ENCODE measurements around the gene SELENOS. TPM values are rescaled to one million over a fixed set of nuclear protein-coding genes. Genes with fewer than 3 reads are reported as not detected.

The SELENOS gene, protein sequence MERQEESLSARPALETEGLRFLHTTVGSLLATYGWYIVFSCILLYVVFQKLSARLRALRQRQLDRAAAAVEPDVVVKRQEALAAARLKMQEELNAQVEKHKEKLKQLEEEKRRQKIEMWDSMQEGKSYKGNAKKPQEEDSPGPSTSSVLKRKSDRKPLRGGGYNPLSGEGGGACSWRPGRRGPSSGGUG
- 10 to 100 TPM; 43.0 to 45.7 TPM for total RNA-seq

DNA sequence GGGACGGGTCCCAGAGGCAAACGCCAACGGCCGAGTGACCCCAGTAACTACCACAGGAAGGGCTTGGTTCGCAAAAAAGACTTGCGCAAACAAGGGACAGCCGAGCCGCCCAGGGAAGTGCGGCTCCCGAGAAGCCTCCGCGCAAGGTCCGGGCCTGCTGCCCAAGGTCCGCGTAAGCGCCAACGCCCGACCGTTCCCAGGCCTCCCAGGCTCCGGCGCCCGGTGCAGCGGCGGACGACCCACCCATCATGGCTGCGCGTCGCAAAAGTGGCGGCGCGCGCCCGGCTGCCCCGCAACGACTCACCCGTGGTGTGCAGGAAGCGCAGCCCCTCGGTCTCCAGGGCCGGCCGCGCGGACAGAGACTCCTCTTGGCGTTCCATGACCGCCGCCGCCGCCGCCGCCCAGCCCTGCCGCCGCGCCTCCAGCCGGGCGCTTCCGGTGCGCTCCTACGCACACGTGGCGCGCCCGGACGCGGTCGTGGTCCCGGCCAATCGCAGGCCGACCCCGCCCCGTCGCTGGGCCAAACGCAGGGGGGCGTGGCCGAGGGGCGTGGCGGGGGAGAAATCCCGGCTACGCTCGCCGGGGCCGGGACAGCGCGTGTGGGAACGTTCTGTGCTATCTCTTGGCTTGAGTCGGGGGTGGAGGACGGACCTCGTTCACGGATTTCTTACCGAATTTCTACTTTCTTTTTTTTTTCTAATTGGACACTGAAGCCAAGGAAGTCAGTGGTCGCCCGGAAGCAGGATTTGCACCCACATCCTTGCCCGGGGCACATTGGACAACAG, at the start of gene SELENOS:
Gene SELENOS (minus strand): TSS at position 448 of the 785 bp plus-strand sequence. CDS start 68 bp downstream, at position 380.
- Mint-ChIP-seq H3K4me1 (peaks cover 36% of the 10 kb centered on the region), H3K9me3 (no peaks in the 10 kb centered on the region), H3K4me3 (peak within 1 kb of the TSS; percentile 96), H3K36me3 (ENCODE audit: low read depth) (peaks cover 62% of the 10 kb centered on the region), H3K27ac (peak within 1 kb of the TSS; percentile 86), H3K27me3 (no peaks in the 10 kb centered on the region)
- ChIA-PET CTCF (interaction anchor here (1.1 to 4.6 kb wide), 7 partner anchors 11 to 365 kb away, joined by 3 to 40 read pairs (median 4); no protein-coding TSS in a partner anchor), POLR2A (interaction anchor here (1.1 to 3.8 kb wide), 6 partner anchors 11 to 22 kb away, joined by 4 to 43 read pairs (median 6); partner anchors contain the start of gene SNRPA1)
- peak; percentile 91 for DNase-seq

DNA sequence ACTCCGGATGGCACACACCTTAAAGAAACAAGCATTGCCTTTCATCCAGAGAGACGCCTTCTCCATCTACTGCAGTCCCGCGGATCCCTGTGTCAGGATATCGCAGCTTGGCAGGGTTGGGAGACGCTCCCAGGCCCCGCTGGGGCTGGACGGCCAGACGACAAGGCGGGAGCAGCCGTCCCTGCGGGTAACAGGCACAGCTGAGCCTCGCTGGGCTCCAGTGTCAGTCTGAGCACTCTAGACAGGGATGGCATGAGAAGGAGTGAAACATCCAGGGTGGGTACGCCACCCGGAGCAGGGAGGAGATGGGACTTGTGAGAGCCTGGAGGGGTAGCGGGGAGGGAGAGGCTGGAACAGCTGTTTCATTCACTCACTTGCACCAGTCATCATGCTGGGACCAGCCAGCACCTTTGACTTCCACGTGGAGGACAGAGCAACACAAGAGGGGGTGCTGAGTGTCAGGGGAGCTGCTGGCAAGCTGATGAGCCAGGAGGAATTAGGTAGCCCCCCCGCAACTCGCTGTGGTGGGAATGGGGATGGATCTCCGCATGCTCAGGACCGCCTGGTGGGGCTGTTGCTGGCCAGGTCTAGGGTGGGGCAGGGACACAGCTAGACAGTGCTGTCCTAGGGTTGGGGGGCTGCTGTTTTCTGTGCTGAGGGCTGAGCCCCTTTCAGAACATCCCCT, 49.3 kb upstream of the SELENOS start:
- no peaks in the 10 kb centered on the region for H3K9me3 Mint-ChIP-seq
- peaks cover 3% of the 10 kb centered on the region for H3K27me3 Mint-ChIP-seq
- no peak overlapping the region for H3K4me3 Mint-ChIP-seq
- no peaks in the 10 kb centered on the region for H3K36me3 Mint-ChIP-seq (ENCODE audit: low read depth)
- H3K27ac Mint-ChIP-seq, result no peak overlapping the region
- CTCF ChIA-PET, result no interaction called here
- POLR2A ChIA-PET, result no interaction called here
- H3K4me1 Mint-ChIP-seq, result no peaks in the 10 kb centered on the region
- DNase-seq, result no peak

DNA sequence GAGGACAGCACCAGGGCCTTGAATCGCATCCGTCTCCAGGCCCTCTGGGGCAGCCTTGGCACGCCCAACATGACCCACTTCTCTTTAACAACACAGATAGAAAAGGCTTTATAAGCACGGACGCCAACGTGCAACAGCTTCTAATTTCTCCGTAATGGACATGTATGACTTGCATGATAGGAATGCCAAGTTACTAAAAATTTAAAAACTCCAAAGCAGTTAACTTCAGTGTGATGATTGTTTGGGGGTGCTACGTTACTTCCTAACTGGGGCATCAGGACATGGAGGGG, 48.7 kb upstream of the SELENOS start:
- peaks cover 3% of the 10 kb centered on the region for H3K27me3 Mint-ChIP-seq
- H3K36me3 Mint-ChIP-seq (ENCODE audit: low read depth), result no peaks in the 10 kb centered on the region
- no peak for DNase-seq
- peaks cover 4% of the 10 kb centered on the region for H3K4me1 Mint-ChIP-seq
- H3K9me3 Mint-ChIP-seq, result no peaks in the 10 kb centered on the region
- no peak overlapping the region for H3K4me3 Mint-ChIP-seq
- H3K27ac Mint-ChIP-seq, result no peak overlapping the region
- ChIA-PET CTCF (no interaction called here), POLR2A (interaction anchor here (1.5 kb wide), 1 partner anchor 31 kb away, joined by 5 read pairs; the partner anchor contains the start of gene SNRPA1)

DNA sequence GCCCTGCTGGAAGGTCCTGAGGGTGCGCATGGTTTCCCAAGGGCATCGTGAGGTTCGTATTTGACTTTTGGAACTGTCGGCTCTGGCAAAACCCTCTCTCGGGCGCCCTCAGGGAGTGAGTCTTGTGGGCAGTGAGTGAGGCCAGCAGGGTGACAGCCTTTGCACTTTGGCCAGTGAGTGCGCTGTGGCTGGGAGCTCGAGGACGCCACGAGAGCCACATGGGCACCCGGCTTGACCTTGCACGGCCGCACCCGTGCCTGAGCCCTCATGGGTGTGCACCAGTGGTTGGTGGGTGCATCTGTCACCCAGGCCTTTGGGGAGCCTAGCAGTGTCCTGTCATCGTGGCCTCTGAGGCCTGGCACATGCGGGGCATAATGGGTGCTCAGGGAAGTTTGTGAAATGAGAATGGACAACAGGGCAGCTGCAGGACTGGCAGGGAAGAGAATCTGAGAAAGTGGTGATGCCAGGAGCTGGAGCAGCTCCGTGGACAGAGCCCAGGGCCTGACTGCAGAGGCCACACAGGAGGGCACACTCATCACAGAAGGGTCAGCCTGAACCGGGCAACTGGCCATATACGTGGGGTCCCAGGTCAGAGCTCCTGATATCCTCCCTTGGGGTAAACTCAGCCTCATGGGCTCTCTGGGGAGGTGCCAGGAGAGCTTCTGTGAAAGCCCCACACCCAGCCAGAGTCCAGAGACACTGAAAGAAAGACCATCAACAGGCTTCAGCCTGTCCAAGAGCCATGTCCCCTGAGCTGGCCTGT, 48.2 kb upstream of the SELENOS start:
- ChIA-PET CTCF (no interaction called here), POLR2A (interaction anchor here (1.5 kb wide), 1 partner anchor 30 kb away, joined by 5 read pairs; the partner anchor contains the start of gene SNRPA1)
- peaks cover 3% of the 10 kb centered on the region for H3K27me3 Mint-ChIP-seq
- no peaks in the 10 kb centered on the region for H3K9me3 Mint-ChIP-seq
- DNase-seq, result no peak
- no peak overlapping the region for H3K27ac Mint-ChIP-seq
- H3K4me1 Mint-ChIP-seq, result peaks cover 9% of the 10 kb centered on the region
- H3K4me3 Mint-ChIP-seq, result no peak overlapping the region
- H3K36me3 Mint-ChIP-seq (ENCODE audit: low read depth), result no peaks in the 10 kb centered on the region

DNA sequence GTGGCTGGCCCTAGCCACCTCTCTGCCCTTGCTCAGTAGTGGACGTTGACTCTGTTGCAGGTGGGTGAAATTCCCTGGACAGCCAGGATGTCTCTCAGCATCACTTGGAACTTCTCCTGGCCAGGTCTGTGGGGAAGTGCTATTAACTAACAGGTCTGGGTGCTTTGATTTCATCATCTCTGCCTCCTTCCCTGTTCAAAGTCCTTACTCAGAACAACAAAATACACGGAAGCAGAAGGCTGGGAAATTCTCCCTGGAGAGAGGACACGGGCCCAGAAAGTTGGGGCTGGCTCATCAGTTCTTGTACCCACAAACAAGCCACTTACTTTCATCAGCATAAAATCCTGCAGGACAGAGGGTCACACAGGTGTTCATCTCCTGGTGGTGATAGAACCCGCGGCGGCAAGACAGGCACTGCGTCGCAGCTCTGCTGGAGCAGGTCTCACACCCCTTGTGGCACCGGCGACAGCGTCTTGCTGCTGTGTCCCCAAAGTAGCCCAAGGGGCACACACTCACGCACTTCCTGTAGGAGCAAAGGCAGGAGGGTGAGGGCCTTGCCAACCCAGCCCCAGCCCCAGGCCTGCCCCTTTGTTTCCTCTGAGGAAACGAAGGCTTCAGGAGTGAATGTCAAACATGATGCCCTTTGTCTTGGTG, 47.4 kb upstream of the SELENOS start:
- peaks cover 15% of the 10 kb centered on the region for H3K4me1 Mint-ChIP-seq
- CTCF ChIA-PET, result no interaction called here
- POLR2A ChIA-PET, result interaction anchor here (1.5 kb wide), 1 partner anchor 29 kb away, joined by 5 read pairs; the partner anchor contains the start of gene SNRPA1
- no peak for DNase-seq
- no peak overlapping the region for H3K27ac Mint-ChIP-seq
- no peaks in the 10 kb centered on the region for H3K9me3 Mint-ChIP-seq
- no peak overlapping the region for H3K4me3 Mint-ChIP-seq
- H3K36me3 Mint-ChIP-seq (ENCODE audit: low read depth), result no peaks in the 10 kb centered on the region
- no peaks in the 10 kb centered on the region for H3K27me3 Mint-ChIP-seq

DNA sequence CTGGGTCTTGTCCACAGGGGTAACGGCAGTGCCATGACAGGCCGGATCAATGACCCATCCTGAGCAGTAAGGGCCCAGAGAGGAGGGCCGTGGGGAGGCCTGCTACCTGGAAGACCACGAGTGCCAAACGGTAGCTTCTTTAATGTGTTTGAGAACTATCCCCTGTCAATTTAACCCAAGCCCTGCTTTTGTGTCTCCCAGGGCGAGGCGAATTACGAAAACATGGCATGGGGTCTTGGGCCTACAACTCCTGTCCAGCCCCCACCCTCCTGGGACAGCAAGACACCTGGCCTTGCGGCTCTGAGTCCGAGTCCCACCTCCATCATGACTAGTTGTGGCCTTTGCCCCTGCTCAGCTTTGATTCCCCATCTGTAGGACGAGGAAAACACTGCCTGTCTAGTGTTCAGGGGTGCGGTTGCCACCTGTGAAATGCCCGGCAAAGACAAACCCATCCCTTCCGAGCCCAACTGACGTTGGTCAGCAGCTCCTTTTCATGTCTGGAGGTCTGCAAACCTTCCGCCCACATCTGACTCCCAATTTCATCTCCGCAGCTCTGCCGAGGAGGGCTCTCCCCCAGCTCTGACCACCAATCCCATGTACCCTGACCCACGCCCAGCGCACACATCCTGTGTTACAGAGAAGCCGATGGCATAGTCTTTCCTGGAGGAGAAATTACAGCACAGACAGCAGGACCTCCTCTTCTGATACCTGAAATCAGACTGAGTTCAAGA, 46.7 kb upstream of the SELENOS start:
- Mint-ChIP-seq H3K27me3 (no peaks in the 10 kb centered on the region), H3K4me3 (no peak overlapping the region), H3K36me3 (ENCODE audit: low read depth) (no peaks in the 10 kb centered on the region), H3K27ac (no peak overlapping the region), H3K4me1 (peaks cover 16% of the 10 kb centered on the region), H3K9me3 (no peaks in the 10 kb centered on the region)
- no peak for DNase-seq
- CTCF ChIA-PET, result no interaction called here
- POLR2A ChIA-PET, result no interaction called here

DNA sequence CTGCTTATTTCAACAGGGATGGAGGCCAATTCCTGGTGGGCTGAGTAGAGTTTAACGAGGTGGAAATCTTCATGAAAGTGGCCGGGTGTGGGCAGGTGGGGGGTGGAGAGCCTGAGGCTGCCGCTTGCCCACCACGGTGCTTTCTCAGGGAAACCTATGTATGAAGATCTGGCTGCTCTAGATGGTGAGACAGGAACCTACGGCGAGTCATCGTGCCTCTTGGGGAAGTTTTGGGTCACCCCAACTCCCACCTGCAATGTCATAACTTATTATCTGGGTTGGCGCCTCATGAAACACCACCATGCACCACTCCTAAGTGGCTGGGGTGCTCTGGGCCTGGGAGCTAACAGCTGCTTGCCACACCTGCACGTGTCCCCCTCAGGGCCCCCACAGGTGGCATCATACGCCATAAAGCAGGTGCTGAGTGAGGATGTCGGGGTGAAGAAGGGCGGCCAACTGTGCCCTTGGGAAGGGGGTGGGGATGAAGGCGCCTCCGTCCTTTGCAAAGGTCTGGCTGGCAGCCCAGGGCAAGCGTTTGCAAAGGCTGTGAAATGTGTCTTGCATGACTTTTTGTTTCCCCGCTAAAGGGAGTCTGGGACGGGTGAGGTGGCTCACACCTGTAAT, 45.7 kb upstream of the SELENOS start:
- Mint-ChIP-seq H3K4me1 (peaks cover 16% of the 10 kb centered on the region), H3K4me3 (no peak overlapping the region), H3K27ac (no peak overlapping the region), H3K27me3 (no peaks in the 10 kb centered on the region), H3K36me3 (ENCODE audit: low read depth) (no peaks in the 10 kb centered on the region), H3K9me3 (no peaks in the 10 kb centered on the region)
- DNase-seq, result no peak
- ChIA-PET CTCF (no interaction called here), POLR2A (no interaction called here)

DNA sequence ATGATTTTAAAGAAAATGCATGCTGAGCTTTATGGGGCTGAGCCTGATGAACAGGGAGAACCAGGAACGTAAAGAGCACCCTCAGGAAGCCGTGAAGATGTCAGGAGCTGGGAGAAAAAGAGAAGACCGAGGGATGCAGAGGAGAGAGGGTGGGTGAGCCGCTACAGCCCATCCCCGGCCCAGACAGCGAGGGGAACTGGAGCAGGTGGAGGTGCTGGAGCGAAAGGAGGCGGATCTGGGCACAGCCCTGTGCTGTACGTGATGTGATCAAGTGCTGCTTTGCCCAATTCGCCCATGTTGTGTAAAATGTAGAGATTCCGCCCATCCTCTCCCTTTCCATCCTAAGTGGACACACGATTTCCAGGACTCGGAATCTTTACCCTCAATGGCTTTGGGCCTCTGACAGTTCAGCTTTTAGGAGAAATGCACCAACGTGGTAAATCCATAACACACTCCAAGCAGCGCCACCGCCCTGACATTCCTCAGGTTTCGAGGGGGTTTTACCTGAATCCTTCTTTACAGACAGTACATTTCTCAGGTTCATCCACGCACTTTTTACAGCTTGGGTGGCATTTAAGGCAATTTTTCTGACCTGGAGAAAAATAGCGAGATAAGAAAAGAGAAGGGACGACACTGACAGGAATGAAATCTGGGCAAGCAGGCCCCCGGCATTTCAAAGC, 44.9 kb upstream of the SELENOS start:
- Mint-ChIP-seq H3K27me3 (peaks cover 1% of the 10 kb centered on the region), H3K9me3 (no peaks in the 10 kb centered on the region), H3K27ac (no peak overlapping the region), H3K36me3 (ENCODE audit: low read depth) (no peaks in the 10 kb centered on the region), H3K4me3 (no peak overlapping the region), H3K4me1 (peaks cover 16% of the 10 kb centered on the region)
- DNase-seq, result no peak
- CTCF ChIA-PET, result interaction anchor here (2.3 to 3.1 kb wide), 2 partner anchors 10 to 19 kb away, joined by 26 to 30 read pairs; no protein-coding TSS in a partner anchor
- POLR2A ChIA-PET, result no interaction called here

DNA sequence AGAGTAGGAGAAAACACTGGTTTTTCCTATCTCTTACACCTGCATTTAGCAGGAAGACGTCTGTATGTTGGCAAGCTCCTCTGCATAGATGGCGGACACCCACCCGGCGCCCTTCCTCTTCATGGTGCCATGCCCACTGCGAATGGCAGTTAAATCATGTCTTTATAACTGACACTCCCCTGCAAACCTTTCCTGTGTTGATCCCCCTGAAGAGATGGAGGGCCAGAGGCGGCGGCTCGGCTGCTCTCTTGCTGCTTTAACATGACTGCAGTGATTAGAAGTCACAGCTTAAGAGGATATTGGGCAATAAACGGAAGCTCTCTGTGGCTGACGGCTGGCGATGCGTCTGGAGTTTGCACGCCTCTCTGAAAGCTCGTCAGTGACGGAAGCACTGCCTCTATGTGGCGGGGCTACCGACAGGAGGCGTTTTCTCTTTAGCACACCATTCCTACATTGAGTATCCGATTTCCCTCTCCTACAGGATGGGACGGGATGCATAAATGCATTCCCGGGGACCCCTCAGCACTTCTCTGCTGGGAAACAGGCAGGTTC, 43.3 kb upstream of the SELENOS start:
- H3K36me3 Mint-ChIP-seq (ENCODE audit: low read depth), result no peaks in the 10 kb centered on the region
- peak; percentile 84 for DNase-seq
- H3K27ac Mint-ChIP-seq, result peak overlapping the region; percentile 83
- H3K27me3 Mint-ChIP-seq, result peaks cover 1% of the 10 kb centered on the region
- no peaks in the 10 kb centered on the region for H3K9me3 Mint-ChIP-seq
- H3K4me1 Mint-ChIP-seq, result peaks cover 16% of the 10 kb centered on the region
- ChIA-PET POLR2A (interaction anchor here (0.8 to 3.3 kb wide), 6 partner anchors 12 to 356 kb away, joined by 3 to 36 read pairs (median 4); partner anchors contain the start of gene SNRPA1), CTCF (interaction anchor here (0.6 to 3.2 kb wide), 32 partner anchors 10 to 399 kb away, joined by 3 to 31 read pairs (median 4); partner anchors contain the start of gene SNRPA1)
- H3K4me3 Mint-ChIP-seq, result peak overlapping the region; percentile 69

DNA sequence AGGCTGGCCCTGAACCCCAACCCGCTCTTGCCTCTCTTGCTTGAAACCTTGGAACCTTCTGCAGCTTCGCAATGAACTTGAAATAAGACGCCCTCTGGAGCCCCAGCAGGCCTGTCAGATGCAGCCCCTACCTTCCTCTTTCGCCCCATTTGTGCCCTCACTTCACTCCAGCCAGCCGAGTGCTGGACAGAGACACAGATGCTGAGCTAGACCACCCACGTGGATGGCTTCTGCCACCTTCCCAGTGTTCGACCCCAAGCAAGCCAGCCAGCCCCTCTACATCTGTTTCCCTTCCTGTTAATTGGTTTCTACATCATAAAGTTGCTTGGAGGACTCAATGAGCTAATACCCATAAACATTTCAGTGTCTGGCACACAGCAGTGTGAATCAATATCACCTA, 41.6 kb upstream of the SELENOS start:
- CTCF ChIA-PET, result interaction anchor here (1.1 to 3.2 kb wide), 9 partner anchors 12 to 322 kb away, joined by 3 to 31 read pairs (median 21); partner anchors contain the start of gene SNRPA1
- no peaks in the 10 kb centered on the region for H3K36me3 Mint-ChIP-seq (ENCODE audit: low read depth)
- no peaks in the 10 kb centered on the region for H3K9me3 Mint-ChIP-seq
- H3K4me3 Mint-ChIP-seq, result no peak overlapping the region
- H3K27me3 Mint-ChIP-seq, result peaks cover 1% of the 10 kb centered on the region
- no peak for DNase-seq
- H3K4me1 Mint-ChIP-seq, result peaks cover 16% of the 10 kb centered on the region
- H3K27ac Mint-ChIP-seq, result no peak overlapping the region
- POLR2A ChIA-PET, result interaction anchor here (1.2 to 3.3 kb wide), 3 partner anchors 15 to 24 kb away, joined by 4 to 36 read pairs (median 6); partner anchors contain the start of gene SNRPA1
